GM10847 (cell line): Measurements from ENCODE around the gene XRRA1.

Experiments
- POLR2A ChIP-seq: IDR thresholded peaks from 2 replicates; pipeline ENCODE4 v1.6.1; 2011; ENCODE audit not compliant: insufficient read length; ENCODE audit errors: extremely low read depth

XRRA1 gene

DNA sequence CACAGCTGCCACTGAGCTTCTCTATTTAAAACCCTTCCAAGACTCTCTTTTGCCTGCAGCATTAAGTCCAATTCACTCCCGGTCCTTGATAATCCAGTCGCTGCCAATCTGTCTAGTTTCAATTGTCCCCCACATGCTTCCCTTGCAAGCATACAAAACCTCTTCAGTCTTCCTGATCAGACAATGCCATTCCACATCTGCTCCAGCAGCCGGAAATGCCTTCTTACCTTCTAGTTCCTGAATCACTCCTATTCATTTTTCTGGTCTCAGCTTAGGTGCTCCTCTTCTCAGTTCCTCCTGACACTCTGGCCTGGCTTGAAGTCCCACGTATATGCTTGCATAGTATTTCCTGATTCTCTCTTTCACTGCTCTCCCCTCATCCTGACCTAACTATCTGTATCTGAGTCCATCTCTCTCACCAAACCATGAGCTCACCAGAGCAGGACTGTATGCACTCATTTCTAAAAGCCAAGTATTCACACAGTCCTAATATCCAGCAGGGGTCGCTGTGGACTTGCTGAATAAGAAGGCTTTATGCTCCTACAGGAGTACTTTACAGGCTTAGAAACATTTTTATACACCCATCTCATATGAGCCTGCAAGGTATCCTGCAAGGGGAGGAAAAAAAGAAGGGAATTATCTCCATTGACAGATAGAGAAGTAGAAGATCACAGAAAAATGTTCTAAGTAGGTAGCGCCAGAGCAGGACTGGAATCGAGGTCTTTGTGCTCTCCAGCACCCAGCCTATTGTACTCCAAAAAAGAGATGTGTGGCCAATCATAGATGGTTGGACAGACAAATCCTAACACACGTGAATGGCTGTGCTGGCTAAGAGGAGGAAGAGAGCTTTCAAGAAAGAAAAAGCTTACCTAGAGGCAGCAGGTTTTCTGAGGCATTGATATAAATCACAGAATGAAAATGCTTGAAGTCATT is 19.2 kb downstream of the XRRA1 start:
- no peak for TF ChIP-seq POLR2A

DNA sequence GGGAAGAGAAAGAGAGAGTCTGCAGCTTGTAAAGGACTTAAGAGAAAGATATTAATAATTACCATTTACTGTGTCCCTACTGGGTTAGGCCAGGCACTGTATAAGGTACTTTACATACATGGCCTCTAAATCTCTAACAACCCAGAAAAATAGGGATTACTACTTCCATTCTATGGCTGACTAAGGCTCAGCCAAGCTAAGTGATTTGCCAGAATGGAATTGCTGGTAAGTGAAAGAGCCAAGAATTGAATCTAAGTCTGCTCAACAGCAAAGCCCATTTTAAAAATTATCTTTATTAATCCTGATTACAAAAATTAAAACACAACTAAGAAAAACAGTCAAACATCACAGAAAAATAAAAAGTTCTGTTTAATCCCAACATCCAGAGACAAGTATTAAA is 21.4 kb downstream of the XRRA1 start:
- TF ChIP-seq POLR2A: no peak

DNA sequence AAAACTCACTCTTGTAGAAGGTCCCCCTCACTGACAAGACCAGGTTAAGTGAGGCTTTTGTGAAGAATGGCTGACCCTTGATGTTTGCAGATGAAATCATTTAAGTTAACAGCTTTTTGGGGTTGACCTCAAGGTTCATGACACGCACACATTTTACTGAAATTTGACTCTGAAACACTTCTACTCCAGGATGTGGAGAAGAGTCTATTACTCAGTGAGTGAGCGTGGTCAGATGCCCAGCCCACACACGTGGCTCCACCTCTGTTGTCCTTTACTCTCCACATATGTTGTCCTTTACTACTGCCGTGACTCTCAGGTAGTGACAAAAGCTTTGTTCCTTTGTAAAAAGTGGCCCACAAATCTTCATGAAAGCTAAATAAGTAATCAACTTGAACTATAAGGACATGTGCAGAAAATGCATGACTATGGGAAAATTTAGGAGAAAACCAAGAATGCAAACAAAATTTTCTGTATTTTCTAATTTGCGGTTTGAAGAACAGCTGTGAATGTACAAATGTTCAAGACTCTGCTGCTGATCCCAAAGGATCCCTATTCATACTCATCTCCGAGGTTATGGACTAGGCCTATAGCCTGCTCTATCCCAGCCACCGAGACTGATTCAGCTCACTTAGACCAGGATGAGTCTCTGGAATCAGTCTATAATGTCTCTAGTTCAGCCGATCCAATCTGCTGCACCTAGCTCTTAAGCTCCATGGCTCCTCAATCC is 22.4 kb downstream of the XRRA1 start:
- no peak for TF ChIP-seq POLR2A

DNA sequence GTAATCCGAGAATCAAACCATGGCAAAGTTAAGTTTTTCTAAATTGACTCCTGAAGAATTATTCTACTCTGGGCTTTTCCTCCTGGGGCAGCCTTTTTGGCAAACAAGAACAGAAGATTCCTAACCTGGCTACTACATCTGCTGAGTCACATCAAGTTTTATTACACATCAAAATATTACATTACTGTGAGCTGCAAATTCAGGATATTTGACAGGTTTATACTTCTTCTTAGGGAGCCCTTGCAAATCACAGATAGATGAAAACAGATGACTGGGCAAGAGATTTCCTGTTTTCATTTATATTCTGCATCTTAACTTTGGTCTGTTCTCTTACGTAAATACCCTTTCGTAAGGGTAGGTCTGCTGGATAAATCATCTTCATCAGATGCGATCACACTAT is 23.6 kb downstream of the XRRA1 start:
- no peak for TF ChIP-seq POLR2A

DNA sequence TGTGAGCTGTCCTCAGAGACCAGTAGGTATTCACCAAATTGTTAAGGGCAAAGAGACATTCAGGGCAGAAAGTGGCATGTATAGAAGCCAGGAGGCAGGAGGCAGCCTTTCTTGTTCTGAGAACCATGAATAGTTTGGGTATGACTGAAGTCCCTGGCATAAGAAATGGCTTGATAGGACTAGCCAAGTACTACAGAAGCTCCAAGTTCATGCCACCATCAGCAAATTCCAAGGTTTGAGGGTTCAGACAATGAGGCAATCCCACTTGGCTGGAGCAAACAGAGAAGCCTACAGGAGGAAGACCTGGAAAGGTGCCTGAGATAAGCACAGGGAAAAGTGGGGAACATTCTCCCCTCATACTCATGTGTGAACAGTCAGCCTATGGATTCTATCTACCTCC is 25.8 kb downstream of the XRRA1 start:
- TF ChIP-seq POLR2A: no peak

DNA sequence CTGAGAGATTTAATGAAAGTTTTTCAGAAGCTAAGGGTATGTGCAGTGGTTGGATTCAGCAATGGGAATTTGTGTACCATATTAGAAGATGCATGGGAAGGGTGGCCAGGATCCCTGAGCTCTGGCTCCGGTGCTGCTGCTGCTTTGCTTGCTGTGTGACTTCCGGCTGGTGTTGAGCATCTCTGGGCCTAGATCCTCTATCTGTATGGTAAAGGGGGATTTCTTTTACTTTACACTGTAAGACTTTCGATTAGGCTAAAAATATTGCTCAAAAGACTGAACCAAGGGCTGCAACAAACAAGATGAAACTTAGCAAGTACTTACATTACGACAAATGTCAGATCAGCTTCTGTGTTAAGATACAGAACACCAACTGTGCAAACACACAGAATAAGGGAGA is 39.1 kb downstream of the XRRA1 start:
- TF ChIP-seq POLR2A: no peak

DNA sequence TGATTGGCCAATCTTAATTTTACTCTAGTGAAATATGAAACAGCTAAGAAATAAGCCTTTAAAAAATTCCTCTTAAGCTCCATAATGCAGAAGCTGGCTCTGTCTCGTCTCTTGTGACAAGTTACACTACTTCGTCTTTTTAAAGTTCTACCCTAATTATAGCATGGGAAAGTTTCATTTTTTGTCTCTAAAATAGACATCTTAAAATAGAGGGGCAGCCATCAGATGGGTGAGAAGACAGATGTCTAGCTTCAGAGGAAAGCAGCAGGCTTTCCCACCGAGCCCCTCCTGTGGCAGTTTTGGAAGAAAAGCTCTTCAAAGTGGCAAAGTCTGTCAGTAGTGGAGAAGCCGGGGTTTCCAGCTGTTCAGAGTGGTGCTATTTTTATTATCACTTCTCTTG is 39.5 kb downstream of the XRRA1 start:
- TF ChIP-seq POLR2A: no peak

DNA sequence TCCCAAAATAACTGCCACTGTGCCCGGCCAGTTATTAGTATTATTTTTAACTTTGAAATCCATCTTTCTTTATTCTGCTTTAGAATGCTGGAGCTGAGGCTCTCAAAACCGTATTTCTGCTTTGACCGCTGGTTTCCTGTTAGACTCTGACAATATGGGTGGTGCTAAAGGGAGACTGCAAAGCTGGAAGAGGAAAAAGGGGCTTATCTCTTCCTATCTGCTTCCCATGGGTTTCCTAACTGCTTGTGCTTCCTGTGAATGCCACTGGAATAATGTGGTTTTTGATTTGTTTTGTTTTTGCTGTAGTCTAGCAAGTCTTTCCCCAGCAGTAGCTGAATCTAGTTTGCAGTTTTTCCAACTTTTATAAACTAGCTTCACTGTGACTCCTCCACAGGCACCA is 43.6 kb downstream of the XRRA1 start:
- TF ChIP-seq POLR2A: no peak

DNA sequence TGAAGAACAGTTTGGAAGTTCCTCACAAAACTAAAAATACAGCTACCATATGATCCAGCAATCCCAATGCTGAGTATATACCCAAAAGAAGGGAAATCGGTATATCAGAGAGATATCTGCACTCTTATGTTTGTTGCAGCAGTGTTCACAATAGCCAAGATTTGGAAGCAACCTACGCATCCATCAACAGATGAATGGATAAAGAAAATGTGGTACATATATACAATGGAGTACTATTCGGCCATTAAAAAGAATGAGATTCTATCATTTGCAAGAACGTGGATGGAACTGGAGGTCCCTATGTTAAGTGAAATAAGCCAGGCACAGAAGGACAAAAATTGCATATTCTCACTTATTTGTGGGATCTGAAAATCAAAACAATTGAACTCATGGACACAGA is 46.5 kb downstream of the XRRA1 start:
- TF ChIP-seq POLR2A: no peak

DNA sequence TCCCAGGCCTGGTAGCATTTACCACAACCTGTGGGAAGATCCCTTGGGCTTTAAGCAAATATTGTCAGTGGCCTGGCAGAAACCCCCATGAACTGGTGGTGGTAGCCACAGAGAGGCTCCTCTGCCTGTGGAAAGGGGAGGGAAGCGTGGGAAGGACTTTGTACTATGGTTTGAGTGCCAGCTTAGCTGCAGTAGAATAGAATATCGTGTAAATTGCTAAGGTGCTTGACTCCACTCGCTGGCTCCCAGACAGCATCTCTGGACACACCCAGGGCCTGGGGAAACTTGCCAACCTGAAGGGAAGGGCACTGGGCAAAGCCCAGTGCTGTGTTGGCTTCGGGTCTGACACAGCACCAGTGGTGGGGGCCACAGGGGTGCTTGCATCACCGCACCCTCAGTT is 52.6 kb downstream of the XRRA1 start:
- TF ChIP-seq POLR2A: no peak

DNA sequence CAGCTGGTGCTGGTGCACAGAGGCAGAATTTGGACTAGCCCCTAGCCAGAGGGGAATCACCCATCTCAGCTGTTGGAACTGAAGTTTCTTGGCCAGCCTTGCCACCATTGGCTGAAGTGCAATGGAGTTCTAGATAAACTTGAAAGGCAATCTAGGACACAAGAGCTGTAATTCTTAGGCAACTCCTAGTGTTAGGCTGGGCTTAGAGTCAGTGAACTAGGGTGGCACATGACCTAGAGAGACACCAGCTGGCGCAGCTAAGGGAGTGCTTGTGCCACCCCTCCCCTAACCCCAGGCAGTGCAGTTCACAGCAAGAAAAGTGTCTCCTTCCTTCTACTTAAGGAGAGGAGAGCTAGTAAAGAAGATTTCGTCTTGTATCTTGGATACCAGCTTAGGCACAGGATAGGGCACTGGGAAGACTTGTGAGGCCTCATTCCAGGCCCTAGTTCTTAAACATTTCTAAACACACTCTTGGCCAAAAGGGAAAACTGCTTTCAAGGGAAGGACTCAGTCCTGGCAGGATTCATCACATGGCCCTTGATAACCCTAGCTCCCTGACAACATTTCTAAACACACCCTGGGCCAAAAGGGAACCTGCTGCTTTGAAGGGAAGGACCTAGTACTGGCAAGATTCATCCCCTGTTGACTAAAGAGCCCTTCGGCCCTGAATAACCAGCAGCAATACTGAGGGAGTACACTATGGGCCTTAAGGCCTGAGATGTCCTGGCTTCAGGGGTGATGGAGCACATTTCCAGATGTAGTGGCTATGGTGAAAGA is 53.4 kb downstream of the XRRA1 start:
- TF ChIP-seq POLR2A: no peak

DNA sequence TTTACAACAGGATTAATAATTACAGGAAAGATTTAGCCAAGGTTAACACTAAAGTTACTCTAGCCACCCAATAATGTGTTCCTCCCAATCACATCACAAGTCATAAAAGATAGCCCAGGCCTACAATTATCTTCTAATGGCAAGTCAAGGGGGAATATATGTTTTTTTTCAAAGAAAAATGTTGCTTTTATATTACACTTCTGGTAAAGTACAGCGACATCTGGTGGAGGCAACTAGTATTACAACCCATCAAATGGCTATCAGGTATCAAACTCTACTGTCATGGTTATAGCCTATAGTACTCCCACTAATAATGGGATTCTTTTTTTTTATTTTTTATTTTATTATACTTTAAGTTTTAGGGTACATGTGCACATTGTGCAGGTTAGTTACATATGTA is 71.8 kb downstream of the XRRA1 start:
- no peak for TF ChIP-seq POLR2A

DNA sequence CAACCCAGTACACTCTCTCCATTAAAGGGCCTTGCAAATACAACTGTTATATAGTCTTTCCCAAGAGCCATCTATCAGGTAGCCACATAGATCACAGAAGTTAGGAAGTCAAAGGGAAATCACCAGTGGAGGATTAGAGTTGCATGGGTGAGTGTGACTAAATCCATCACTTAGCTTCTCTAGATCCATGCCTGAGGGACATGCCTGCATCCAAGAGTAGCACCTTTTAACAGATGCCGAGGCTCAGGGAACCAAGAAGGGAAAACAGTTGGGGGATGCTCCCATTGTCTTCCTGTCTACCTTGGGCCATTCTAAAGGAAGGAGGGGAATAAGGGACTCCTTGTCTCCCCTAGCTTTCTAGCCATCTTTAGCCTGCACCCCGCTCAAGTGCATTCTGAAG is 77.9 kb downstream of the XRRA1 start:
- no peak for TF ChIP-seq POLR2A

DNA sequence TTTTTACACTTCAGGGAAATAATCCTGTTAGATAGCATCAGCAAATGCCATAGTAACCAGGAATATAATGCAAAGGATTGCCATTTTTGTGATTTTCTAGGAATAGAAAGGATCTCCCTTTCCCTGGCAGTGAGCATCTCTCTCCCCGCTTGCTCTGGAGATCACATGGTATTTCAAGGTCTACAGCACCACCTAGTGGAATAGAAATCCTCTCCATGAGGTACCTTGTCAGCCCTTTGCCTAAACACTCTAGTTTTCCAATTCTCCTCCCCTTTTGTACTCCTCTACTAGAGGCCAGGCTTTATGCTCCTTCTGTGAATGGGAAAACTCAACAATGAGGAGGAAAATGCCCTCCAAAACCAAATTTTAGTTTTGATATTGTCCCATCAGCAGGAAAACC is 78.4 kb downstream of the XRRA1 start:
- TF ChIP-seq POLR2A: no peak

DNA sequence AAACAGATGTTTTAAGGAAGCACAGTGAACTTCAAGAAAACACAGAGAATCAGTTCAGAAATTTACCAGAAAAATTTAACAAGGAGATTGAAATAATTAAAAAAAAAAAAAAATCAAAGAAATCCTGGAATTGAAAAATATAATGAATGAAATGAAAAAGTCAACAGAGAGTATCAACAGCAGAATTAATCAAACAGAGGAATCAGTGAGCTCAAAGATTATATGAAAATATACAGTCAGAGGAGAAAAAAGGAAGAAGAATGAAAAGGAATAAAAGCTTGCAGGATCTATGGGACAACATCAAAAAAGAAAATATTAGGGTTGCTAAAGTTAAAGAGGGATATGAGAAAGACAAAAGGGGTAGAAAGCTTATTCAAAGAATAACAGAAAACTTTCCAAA is 82.3 kb downstream of the XRRA1 start:
- TF ChIP-seq POLR2A: no peak

DNA sequence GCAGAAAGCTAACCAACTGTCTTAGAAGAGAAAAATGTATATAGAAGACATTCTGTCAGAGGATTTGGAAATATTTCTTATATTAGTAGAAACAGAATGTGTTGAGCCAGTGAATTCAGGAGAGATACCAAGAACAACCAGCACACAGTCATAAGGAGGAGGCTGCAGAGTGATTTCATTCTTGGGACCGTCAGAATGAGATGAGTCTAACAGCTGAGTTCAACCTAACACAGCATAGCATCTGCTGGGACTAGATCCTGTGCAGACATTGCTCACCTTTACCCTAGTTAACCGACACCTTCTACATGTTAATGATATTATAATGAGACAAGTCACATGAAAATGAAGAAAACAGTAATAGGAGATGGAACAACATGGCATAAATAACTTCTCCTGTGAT is 85.5 kb downstream of the XRRA1 start:
- TF ChIP-seq POLR2A: no peak
